GM19238 (cell line): ENCODE data around the gene OAS2.
"Not testable (repeated sequence)": the region's sequence is repeated elsewhere in the genome, so short reads cannot be mapped to it uniquely, and the experiment has no call there.

ENCODE experiments used
- DNase-seq: peaks from one replicate; pipeline ENCODE4 v3.0.0; 2011; ENCODE audit warnings: low spot score; ENCODE audit not compliant: insufficient read length

Gene OAS2

GRCh38 chr12:112948806-112949205 lies 29.5 kb upstream of the OAS2 start:
- DNase-seq, result no peak

- no peak for DNase-seq
Observed at GRCh38 chr12:112950701-112951100, 27.6 kb upstream of the OAS2 start.

GRCh38 chr12:112957125-112957524 lies 21.2 kb upstream of the OAS2 start:
- DNase-seq, result not testable (repeated sequence)

GRCh38 chr12:112961074-112961473 lies 17.2 kb upstream of the OAS2 start:
- no peak for DNase-seq

- no peak for DNase-seq
Observed at GRCh38 chr12:112961536-112961935, 16.8 kb upstream of the OAS2 start.

- DNase-seq, result no peak
Observed at GRCh38 chr12:112962561-112962960, 15.8 kb upstream of the OAS2 start.

- DNase-seq, result no peak
Observed at GRCh38 chr12:112963227-112963861, 15.0 kb upstream of the OAS2 start.

- DNase-seq, result no peak
Observed at GRCh38 chr12:112964067-112964670, 14.2 kb upstream of the OAS2 start.

- no peak for DNase-seq
Observed at GRCh38 chr12:112964915-112965314, 13.4 kb upstream of the OAS2 start.

- no peak for DNase-seq
Observed at GRCh38 chr12:112965643-112966042, 12.7 kb upstream of the OAS2 start.

GRCh38 chr12:112967306-112967705 lies 11.0 kb upstream of the OAS2 start:
- no peak for DNase-seq

- no peak for DNase-seq
Observed at GRCh38 chr12:112967858-112968257, 10.5 kb upstream of the OAS2 start.

GRCh38 chr12:112969547-112970306 lies 8.6 kb upstream of the OAS2 start:
- no peak for DNase-seq

- DNase-seq, result no peak
Observed at GRCh38 chr12:112970391-112970790, 7.9 kb upstream of the OAS2 start.

- DNase-seq, result no peak
Observed at GRCh38 chr12:112971248-112971647, 7.1 kb upstream of the OAS2 start.

- no peak for DNase-seq
Observed at GRCh38 chr12:112973011-112973735, 5.1 kb upstream of the OAS2 start.

- DNase-seq, result no peak
Observed at GRCh38 chr12:112973818-112974231, 4.5 kb upstream of the OAS2 start.

- no peak for DNase-seq
Observed at GRCh38 chr12:112974904-112975303, 3.4 kb upstream of the OAS2 start.

- no peak for DNase-seq
Observed at GRCh38 chr12:112977139-112977538, 1.2 kb upstream of the OAS2 start.

- no peak for DNase-seq
Observed at GRCh38 chr12:112977641-112978040, 678 bp upstream of the OAS2 start.

GRCh38 chr12:112979041-112979680 lies 842 bp downstream of the OAS2 start:
- DNase-seq, result no peak
